Keratinocyte (primary cell): ENCODE data around the gene ADAP2. TPM values are rescaled to one million over a fixed set of nuclear protein-coding genes. Genes with fewer than 3 reads are reported as not detected.

Experiments used
- DNase-seq: peaks from one replicate; pipeline ENCODE4 v3.0.0-alpha.2; 2011; ENCODE audit warnings: low read depth, missing footprints, low spot score
- FAIRE-seq: peaks from 2 replicates; lab custom pipeline; 2011; peaks lifted over from hg19 to GRCh38; lab: Jason Lieb, UNC
- H2AFZ ChIP-seq: 2 replicates; pipeline ENCODE4 v1.6.0; 2012; ENCODE audit warnings: low read length, control low read depth, inconsistent platforms; ENCODE audit not compliant: control insufficient read depth
- H3K27ac ChIP-seq: 2 replicates; pipeline ENCODE4 v1.5.1; 2011; ENCODE audit warnings: low read length; ENCODE audit not compliant: control insufficient read depth, insufficient read depth
- H3K27me3 ChIP-seq: 3 replicates; pipeline ENCODE4 v1.6.0; 2011; ENCODE audit warnings: low read length; ENCODE audit not compliant: control insufficient read depth, insufficient read depth; ENCODE audit errors: extremely low read depth
- H3K36me3 ChIP-seq, 2 experiments: 2 replicates in 1 of 2; 3 replicates in 1 of 2; pipeline ENCODE4 v1.5.1; 2011; ENCODE audit warnings: low read length in 2 of 2, mild to moderate bottlenecking in 1 of 2; ENCODE audit not compliant: control insufficient read depth in 2 of 2, insufficient read depth in 2 of 2; ENCODE audit errors: extremely low read depth in 1 of 2
- H3K4me1 ChIP-seq: 3 replicates; pipeline ENCODE4 v1.5.1; 2011; ENCODE audit warnings: low read length; ENCODE audit not compliant: control insufficient read depth, insufficient read depth; ENCODE audit errors: extremely low read depth
- H3K4me2 ChIP-seq: 3 replicates; pipeline ENCODE4 v1.6.0; 2011; ENCODE audit warnings: low read depth, low read length; ENCODE audit not compliant: control insufficient read depth, insufficient read depth; ENCODE audit errors: extremely low read depth
- H3K4me3 ChIP-seq, 3 experiments: fragments of 200-600 bp in 1 of 3; sonication (generic) in 1 of 3; 2 replicates in 2 of 3; 3 replicates in 1 of 3; pipeline ENCODE4 v1.5.1; 2011 to 2016; ENCODE audit warnings: low read length in 3 of 3, mild to moderate bottlenecking in 3 of 3, control low read depth in 2 of 3, inconsistent platforms in 1 of 3, low read depth in 1 of 3, mixed read lengths in 1 of 3, mixed run types in 1 of 3, moderate library complexity in 1 of 3; ENCODE audit not compliant: control insufficient read depth in 2 of 3, insufficient read depth in 2 of 3; ENCODE audit errors: extremely low read depth in 1 of 3
- H3K79me2 ChIP-seq: 2 replicates; pipeline ENCODE4 v1.6.0; 2012; ENCODE audit warnings: low read length; ENCODE audit not compliant: control insufficient read depth, insufficient read depth
- H3K9ac ChIP-seq: 3 replicates; pipeline ENCODE4 v1.6.0; 2011; ENCODE audit warnings: low read length; ENCODE audit not compliant: control insufficient read depth, insufficient read depth; ENCODE audit errors: extremely low read depth
- H3K9me1 ChIP-seq: 3 replicates; pipeline ENCODE4 v1.6.0; 2011; ENCODE audit warnings: low read length; ENCODE audit not compliant: control insufficient read depth, insufficient read depth; ENCODE audit errors: extremely low read depth
- H3K9me3 ChIP-seq: 2 replicates; pipeline ENCODE4 v1.5.1; 2012; ENCODE audit warnings: low read depth, low read length; ENCODE audit not compliant: control insufficient read depth
- H4K20me1 ChIP-seq: 3 replicates; pipeline ENCODE4 v1.6.0; 2011; ENCODE audit warnings: low read length; ENCODE audit not compliant: control insufficient read depth, insufficient read depth; ENCODE audit errors: extremely low read depth
- EZH2 ChIP-seq: IDR thresholded peaks from one replicate; pipeline ENCODE4 v1.6.1; 2012; ENCODE audit warnings: inconsistent platforms, mild to moderate bottlenecking, low read length, moderate library complexity
- dilution Hi-C: fragments of 300-500 bp; cut with MboI; formaldehyde crosslinking; loops from one replicate; pipeline ENCODE4 v1.7.0; 2020; ENCODE audit warnings: low sequenced_read_pairs; ENCODE audit not compliant: extremely low pct_ligation_motif_present
- polyA plus RNA-seq, 5 experiments: library from polyadenylated mRNA; depleted of rRNA in 3 of 5; stranded (reverse) in 3 of 5; stranded (forward) in 1 of 5; unstranded in 1 of 5; fragments of >200 nt; gene quantifications; 1 replicate in 1 of 5; 2 replicates in 3 of 5; 3 replicates in 1 of 5; pipeline versions ENCODE4 v1.2.1 to v1.2.3, GENCODE V29; 2011 to 2012; ENCODE audit warnings: missing spikeins in 2 of 5, low read depth in 1 of 5, low replicate concordance in 1 of 5
- TF ChIP-seq, protein P1 (sequence below), 3 experiments: IDR thresholded peaks in 1 of 3; conservative IDR thresholded peaks in 1 of 3; optimal IDR thresholded peaks in 1 of 3; 2 replicates in 2 of 3; 3 replicates in 1 of 3; pipeline versions ENCODE3 to v1.5.1; 2011; ENCODE audit warnings: low read length in 3 of 3, mild to moderate bottlenecking in 3 of 3, moderate library complexity in 2 of 3, control low read depth in 1 of 3, inconsistent platforms in 1 of 3; ENCODE audit not compliant: insufficient read depth in 2 of 3; ENCODE audit errors: extremely low read depth in 1 of 3

The ADAP2 gene
- polyA plus RNA-seq, 1 donor (not counting 4 experiments of a cell fraction or from before 2014, with no cell fraction given): 1.4 TPM

DNA sequence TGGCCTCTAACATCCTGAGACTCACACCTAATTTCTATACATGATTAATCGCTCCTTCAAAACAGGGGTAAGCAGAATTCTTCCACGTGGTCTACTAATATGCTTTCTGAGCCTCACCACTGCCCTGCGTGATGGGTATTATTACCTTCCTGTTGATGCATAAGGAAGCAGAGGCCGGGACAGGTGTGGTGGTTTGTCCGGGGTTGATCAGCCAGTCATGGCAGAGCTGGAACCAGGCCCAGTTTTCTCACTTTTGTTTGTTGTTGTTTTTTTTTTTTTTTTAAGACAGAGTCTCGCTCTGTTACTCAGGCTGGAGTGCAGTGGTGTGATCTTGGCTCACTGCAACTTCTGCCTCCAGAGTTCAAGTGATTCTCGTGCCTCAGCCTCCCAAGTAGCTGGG lies 80.3 kb downstream of the ADAP2 start:
- FAIRE-seq (no peak), DNase-seq (no peak)
- Histone ChIP-seq H3K9ac (no peak overlapping the region), H3K4me2 (no peak overlapping the region), H3K79me2 (no peaks in the 10 kb centered on the region), H3K9me3 (no peaks in the 10 kb centered on the region), H3K4me1 (no peaks in the 10 kb centered on the region), H3K9me1 (no peaks in the 10 kb centered on the region), H3K27ac (no peak overlapping the region), H2AFZ (no peak overlapping the region), H4K20me1 (no peaks in the 10 kb centered on the region), H3K4me3 (no peak overlapping the region), H3K36me3 (peaks cover 13 to 18% of the 10 kb centered on the region in 2 experiments), H3K27me3 (no peaks in the 10 kb centered on the region)
- dilution Hi-C loops: no loop called here
- TF ChIP-seq, protein P1, sequence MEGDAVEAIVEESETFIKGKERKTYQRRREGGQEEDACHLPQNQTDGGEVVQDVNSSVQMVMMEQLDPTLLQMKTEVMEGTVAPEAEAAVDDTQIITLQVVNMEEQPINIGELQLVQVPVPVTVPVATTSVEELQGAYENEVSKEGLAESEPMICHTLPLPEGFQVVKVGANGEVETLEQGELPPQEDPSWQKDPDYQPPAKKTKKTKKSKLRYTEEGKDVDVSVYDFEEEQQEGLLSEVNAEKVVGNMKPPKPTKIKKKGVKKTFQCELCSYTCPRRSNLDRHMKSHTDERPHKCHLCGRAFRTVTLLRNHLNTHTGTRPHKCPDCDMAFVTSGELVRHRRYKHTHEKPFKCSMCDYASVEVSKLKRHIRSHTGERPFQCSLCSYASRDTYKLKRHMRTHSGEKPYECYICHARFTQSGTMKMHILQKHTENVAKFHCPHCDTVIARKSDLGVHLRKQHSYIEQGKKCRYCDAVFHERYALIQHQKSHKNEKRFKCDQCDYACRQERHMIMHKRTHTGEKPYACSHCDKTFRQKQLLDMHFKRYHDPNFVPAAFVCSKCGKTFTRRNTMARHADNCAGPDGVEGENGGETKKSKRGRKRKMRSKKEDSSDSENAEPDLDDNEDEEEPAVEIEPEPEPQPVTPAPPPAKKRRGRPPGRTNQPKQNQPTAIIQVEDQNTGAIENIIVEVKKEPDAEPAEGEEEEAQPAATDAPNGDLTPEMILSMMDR (optimal IDR thresholded peaks at IDR 0.05 in 1 of 3, IDR thresholded peaks at IDR 0.05 in 1 of 3, conservative IDR thresholded peaks at IDR 0.05 in 1 of 3; ENCODE audit: extremely low read depth in 1 of 3, insufficient read depth in 2 of 3, low read length in 3 of 3): no peak
- TF ChIP-seq EZH2: no peak

DNA sequence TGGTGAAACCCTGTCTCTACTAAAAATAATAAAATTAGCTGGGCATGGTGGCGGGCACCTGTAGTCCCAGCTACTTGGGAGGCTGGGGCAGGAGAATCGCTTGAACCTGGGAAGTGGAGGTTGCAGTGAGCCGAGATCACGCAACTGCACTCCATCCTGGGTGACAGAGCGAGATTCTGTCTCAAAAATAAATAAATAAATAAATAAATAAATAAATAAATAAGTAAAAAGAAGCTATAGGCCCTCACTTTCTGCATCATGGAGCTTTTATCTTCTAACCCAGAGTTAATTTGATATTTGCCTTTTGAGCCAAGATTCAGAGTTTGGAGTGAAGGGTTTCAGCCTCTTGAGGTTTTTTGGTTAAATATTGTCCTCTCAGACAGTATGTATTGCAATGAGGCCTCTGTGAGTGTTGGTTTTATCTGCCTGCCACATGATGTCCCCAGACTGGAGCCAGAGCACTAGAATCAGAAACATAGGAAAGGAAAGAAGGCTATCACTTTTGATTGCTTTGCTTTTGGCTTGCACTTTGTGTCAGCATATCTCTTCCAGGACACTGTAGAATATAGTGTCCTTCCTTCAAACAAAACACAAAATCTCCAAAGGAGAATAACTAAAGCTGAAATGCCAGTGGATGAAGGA lies 81.6 kb downstream of the ADAP2 start:
- TF ChIP-seq, protein P1 (optimal IDR thresholded peaks at IDR 0.05 in 1 of 3, IDR thresholded peaks at IDR 0.05 in 1 of 3, conservative IDR thresholded peaks at IDR 0.05 in 1 of 3; ENCODE audit: extremely low read depth in 1 of 3, insufficient read depth in 2 of 3, low read length in 3 of 3): no peak
- no peak for TF ChIP-seq EZH2
- H3K27ac ChIP-seq: no peak overlapping the region
- H3K79me2 ChIP-seq: no peaks in the 10 kb centered on the region
- no peaks in the 10 kb centered on the region for H4K20me1 ChIP-seq
- peaks cover 9 to 15% of the 10 kb centered on the region in 2 experiments for H3K36me3 ChIP-seq
- H3K4me2 ChIP-seq: no peak overlapping the region
- H3K9ac ChIP-seq: no peak overlapping the region
- H3K4me1 ChIP-seq: peaks cover 5% of the 10 kb centered on the region
- DNase-seq (no peak), FAIRE-seq (no peak)
- dilution Hi-C loops: no loop called here
- H3K4me3 ChIP-seq: no peak overlapping the region
- no peaks in the 10 kb centered on the region for H3K27me3 ChIP-seq
- no peaks in the 10 kb centered on the region for H3K9me3 ChIP-seq
- no peaks in the 10 kb centered on the region for H3K9me1 ChIP-seq
- H2AFZ ChIP-seq: no peak overlapping the region
